HuH-7 (cell line): ENCODE measurements around the gene COPZ2.
"Not testable (repeated sequence)": the region's sequence is repeated elsewhere in the genome, so short reads cannot be mapped to it uniquely, and the experiment has no call there.

ENCODE experiments used
- DNase-seq: peaks from one replicate; pipeline ENCODE4 v3.0.0; 2011; ENCODE audit warnings: low spot score

COPZ2 gene

DNA sequence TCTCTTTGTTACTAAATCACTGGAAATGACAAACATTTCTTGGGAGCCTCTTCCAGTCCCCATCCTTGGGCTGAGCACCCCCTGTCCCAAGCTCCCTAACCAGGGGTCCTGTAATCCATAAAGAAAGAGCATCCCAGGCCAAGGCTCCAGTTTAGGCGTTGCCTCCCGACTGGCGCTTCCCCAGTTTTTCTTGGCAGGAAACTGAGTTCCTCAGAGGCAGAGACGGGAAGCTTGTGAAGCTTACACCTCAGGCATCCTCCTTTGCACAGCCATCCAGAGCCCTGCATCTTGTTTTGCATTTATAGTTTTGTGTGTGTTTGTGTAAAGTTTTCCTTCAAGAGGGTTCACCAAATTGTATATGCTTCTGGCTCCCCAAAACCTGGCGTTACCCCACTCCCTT lies 7.1 kb downstream of the COPZ2 start:
- no peak for DNase-seq

DNA sequence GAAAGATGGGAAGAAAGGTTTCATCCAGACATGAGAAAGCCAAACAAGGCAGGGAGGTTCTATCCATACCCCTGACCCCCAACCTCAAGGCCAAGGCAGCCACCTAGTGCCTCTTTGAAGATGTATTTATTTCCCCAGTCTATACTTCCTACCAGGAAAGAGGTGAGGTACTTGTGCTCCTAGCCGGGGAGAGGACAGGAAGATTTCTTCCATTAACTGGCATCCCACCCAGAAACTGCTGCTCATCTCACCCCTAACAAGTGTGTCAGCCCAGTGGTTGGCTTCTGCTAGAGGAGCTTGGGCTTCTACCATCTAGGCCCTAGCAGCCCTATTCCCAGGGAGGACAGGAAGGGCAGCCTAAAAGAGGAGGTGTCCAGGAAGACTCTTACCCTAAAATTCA lies 8.9 kb downstream of the COPZ2 start:
- DNase-seq: no peak

DNA sequence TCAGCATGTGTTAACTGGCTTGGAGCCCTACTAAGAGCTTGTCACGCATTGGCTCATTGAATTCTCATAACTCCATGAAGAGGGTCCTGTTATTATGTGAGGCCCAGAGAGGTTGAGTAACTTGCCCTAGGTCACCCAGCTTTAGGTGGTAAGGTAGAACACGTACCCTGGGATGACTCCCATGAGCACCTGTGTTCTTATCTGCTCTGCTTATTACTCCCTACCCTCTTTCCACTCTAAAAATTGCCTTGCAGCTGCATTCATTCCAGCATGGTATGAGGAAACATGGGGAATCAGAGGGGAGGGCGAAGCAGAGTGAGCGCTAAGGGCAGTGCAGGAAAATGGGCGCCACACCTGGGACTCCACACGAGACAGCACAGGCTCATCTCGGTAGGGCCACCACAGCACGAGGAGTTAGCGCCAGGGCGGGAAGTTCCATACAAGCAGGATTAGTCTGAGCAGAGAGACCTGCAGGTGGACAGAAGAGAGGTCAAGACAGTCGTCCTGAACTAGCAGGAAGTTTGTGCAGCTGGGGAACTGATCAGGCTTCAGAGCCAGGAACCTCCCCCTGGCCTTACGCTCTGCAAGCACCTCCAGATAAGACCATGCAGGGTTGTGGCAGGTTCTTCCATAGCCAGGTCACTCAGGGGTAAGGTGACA lies 10.1 kb downstream of the COPZ2 start:
- DNase-seq: no peak

DNA sequence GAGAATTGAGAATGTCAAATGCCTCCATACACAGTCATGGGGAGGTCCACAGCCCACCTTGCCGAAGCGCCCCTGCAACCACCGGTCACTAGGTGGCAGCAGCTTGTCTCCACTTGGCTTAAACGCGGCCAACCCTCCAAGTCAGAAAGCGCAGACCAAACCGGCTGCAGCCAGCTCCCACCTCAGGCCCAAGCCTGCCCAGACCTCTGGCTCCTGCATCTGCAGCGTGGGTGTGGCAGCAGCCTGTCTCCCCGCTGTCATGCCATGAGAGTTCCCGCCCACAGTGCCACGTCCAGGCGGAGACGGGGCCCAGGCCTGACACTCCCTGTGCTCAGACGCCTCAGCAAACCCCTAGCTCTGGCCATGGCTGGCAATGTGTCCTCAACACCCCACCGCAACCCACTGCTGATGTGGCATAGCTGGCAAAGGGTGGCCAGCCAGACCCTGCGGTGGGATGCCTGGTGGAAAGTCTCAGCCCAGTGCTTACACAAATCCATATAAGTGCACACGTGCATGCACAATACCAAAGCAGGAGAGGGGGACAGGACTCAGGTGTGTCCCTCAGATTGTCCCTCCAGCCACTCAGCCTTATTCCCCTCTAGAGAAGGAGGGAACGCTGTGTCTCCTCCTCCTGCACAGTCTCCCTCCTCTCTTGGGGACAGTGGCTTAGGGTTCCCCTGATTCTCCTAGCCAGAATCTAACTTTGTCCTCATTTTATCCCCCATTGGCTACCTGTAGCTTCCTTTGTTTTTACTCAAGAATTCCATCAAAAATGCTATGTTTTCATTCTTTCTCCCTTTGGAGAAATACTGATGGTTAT lies 10.9 kb downstream of the COPZ2 start:
- DNase-seq: peak; percentile 89

DNA sequence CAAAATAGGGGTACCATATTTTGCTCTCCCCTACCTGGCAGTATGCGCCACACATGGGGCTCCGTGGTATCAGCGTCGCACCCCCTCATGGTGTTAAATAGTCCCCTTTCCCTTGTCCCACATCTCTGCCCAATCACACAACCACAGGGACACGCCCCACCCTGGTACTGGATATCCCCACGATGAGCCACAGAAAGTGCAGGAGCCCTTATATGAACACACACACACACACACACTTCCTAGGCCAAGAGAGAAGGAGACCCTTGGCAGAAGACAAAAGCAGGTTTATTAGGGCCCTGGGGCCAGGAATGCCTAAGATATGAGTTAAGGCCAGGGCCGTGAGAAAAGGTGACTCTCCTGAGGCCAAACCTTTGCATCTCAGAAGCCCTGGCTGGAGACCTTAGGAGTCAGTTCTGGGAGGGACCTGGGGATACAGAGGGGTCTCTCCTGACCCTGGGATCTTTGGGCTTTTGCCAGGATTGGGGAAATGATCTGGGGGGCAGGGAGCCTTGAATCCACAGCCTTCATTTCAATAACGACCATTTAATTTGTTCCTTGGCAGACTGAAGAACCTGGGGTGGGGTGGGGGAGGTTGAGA lies 11.6 kb downstream of the COPZ2 start:
- no peak for DNase-seq

DNA sequence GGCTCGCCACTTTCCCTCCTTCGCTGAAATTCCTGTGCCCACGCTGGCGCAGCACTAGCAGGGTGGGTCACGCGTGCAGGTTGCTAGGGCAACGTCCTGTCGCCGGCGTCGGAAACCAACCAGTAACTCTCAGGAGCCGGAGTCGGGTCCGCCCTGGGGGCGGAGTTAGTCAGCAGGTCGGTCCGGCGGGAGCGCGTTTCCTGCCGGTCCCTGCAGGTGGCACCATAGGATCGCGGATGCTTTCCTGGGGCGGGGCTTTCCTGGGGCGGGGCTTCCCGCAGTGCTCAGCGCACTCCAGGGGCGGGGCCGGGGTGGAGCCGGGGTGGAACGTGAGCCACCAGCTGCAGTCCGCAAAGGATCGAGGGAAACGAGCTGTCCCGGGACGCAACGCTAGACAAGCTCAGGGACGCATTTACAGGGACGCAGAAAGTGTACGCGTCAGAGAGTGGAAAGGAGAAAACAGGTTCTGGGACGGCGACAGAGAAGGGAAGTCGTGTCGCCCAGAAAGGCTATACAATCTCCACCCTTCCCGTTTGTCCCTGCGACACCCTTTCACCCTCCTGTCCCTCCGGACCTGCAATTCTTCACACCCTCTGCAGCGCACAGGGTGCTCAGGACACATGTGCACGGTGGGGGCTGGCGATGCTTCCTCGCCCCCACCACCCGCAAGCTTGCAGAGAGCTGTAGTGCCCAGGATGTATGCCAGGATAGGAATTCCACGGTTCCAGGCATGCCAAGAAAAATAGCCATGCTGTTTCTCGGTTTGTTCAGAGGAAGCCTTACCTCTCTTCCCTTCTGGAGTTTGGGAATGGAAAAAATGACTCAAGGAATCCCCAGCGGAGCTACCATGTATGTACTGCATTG lies 12.3 kb downstream of the COPZ2 start:
- DNase-seq: peak; percentile 94

DNA sequence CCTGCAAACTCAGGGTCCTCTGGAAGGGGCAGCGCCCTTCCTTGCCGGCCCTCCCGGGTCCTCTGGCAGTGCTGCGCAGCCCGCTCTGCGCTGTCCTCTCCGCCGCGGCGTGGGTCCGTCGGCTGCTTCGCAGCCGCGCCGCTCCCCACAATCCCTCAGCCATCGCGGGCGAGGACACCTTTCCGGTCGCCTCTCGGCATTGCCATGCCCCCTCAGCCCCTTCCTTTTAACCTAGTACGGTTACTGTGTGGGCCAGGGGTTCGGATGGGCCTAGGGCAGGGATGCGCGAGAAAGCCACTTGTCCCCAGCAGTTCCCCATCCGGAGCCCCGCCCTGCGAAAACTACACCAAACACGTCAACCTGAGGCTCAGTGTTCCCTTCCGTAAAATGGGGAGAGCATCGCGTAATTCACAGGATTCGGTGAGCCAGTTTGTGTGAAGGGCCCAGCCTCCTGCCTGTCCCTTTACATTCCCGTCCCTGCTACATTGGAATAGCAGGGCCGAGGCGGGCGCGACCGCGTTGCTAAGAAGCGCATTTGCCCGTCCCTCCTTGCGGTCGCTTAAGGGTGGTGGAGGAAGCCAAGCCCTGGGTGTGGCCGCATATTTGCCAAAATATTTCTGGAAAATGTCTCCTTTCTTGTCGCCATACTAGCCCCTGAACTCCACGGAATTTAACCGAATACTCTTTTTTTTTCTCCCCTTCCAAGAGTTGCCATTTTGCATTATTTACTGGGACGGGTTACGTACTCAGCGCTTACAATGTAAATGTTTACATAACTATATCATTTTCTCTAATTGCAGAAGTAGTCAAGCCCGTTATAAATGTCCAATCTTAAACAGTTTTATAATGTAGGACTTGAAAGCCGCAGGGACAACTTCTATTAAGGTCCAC lies 13.2 kb downstream of the COPZ2 start:
- DNase-seq: no peak

DNA sequence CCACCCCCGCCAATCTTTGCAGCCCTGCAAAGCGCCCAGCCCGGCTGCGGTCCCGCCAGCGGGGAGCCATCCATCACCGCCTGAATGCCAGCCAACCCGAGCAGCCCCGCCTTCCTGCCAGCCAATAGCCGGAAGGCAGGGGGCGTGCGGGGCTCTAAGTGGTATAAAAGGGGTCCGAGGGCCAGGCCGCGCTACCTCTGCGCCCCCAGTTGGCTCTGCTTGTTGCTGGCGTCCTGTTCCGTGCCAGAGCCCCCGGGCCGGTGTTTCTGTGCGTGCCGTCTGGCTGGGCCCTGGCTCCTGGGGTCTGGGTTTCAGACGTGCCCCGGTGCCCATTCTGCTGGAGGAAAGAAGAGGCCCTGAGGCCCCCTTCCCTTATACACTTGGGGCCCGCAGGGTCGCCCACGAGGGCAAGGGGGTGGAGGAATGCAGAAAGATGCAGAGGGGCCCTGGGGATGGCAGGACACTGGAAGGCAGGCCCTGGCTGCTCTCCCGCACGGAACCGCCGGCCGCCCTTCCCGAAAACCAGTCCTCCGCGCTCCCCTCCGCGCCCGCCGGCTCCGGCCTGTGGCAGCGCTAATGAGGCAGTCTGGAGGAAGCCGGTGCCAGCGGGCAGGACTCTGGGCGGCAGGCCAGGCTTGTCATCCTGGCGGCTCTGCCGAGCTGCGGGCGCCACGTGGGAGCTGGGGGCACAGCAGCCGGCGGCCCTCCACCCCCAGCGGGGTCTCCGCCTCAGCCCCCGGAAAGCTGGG lies 14.0 kb downstream of the COPZ2 start:
- DNase-seq: peak; percentile 56

DNA sequence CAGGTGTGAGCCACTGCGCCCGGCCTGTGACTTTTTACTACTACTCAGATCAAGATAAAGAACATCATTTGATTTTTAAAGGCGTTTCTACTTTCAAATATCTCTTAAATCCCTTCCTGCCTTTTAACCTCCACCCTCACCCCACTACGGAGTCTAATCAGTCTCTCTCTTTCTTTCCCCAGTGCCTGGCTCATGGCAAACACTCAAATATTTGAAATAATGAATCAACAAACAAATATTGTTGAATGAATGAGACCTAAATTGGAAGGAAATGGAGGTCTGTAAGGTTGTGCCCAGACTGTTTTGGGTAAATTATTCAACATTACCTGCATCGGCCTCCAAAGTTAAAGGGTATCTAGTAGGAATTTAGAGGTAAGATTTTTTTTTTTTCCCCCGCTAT lies 14.7 kb downstream of the COPZ2 start:
- no peak for DNase-seq

DNA sequence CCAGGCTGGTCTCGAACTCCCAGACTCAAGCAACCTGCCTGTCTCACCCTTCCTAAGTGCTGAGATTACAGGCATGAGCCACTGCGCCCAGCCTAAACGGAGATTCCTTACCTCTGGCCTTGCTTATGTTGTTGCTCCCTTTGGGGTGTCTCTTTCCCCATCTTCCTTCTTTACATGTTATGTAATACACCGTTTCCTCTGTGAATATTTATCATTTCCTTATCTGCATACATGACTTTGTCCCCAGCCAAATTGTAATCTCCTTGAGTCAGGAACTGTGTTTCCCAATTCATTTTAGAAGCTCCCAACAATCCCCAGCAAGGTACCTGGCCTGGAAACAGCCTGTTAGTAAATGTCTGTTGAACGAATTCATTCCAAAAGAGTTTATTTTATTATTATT lies 15.7 kb downstream of the COPZ2 start:
- no peak for DNase-seq

DNA sequence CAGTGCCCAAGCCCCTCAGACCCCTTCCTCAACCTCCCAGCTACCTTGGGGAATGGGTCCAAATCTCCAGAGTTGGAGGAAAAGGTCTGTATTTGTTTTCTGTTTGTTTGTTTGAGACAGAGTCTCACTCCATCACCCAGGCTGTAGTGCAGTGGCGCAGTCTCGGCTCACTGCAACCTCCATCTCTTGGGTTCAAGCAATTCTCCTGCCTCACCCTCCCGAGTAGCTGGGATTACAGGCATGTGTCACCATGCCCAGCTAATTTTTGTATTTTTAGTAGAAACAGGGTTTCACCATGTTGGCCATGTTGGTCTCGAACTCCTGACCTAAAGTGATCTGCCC lies 19.8 kb downstream of the COPZ2 start:
- not testable (repeated sequence) for DNase-seq

DNA sequence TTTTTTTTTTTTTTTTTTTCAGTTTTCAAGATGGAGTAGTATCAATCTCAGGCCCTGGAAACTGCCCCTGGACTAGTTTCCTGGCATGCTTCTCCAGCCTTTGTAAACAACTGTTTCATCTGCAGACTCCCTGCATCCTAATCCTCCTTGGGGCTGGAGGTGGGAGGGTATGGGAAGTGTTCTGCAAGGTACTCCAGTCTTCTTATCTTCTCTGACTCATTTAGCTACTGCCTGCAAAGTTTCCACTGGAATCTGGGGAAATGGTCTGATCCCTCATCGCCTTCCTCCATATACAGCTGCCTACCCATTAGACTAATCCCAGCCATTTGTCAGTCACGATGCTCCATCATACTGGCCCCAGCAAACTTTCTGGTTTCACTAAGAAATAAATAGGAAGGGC lies 21.5 kb downstream of the COPZ2 start:
- no peak for DNase-seq

DNA sequence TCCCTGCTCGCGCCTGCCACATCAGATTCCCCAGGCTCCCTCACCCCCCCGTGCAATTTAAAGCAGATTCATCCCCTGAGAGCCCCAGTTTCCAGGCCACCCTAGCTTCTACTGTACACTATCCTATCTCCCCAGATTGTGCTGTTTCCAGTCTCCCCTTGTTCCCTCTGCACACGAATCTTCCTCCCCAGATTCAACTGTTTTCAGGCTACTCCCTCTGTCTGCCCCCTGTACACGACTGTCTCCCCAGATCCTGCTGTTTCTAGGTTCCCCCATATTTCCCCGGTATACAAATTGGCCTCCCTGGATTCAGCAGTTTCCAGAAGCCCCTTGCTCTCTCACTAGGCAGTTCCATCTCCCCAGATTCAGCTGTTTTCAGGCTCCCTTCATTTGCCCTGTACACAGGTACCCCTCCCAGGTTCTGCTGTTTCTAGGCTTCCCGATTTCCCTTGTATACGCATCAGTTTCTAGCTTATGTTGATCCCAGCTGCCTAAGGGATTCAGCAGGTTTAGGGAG lies 22.9 kb downstream of the COPZ2 start:
- no peak for DNase-seq

DNA sequence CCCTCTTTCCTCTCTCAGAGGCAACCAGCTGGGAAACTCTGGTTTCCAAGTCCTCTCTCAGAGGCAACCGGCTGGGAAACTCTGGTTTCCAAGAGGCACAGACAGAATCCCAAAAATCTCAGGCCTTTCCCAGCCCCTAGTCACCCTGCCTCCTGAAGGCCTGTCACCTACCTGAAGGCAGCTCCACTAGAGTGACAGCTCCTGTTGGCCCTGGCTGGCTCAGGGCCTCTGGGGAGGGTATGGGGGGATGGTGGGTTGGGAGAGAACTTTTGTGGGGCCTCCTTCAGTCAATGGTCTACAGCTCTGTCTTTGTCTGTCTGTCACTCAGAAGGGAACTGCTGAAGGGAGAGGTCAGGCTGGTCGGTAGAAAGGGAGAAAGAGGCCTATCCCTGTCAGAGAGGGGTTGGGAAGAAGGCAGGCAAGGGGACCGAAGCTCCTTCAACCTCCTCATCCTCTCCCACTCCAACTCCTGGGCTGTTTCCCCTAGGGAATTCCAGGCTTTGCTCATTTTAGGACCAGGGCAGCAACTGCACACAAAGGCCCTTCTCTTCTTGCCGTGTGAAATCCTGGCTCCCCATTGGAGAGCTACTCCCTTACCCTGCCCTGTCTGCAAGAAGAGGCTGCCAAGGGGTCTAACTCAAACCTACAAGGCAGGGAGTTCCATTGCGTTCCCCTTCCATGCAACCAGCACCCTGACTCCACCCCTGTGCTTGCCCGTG lies 23.6 kb downstream of the COPZ2 start:
- DNase-seq: no peak

DNA sequence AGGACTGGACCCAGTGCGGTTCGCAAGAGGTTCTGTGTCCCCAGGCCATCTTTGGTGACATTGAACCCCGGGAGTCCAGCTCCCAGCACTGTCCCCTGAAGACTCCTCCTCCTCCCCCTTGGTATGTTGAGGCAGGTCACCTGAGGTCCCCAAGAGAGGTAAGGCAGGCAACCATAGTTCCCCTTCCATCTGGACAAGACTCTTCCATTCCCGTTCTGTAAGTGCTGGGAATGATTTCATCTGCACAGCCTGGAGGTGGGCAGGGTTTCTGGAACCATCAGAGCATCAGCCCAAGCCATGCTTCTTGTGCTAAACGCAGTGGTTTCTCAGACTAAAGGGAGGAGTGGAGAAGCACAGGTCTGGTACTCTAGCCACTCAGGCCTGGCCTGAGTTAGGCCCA lies 24.9 kb downstream of the COPZ2 start:
- DNase-seq: no peak

DNA sequence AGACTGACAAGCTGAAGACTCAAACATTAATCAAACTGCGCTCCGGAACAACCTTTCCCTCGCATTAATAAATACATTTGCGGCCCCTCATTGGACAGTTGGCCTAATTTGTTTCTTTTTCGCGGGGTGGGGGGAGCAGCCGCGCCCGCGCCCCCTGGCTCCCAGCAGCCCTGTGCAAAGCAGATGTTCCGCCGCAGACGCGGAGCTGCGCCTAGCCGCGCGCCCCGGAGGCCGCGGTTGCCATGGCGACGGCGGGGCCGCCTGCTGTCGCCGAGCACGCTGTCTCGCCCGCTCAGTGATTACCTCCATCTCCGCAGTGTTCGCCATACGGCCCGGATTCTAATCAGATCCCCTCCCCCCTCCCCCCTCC lies 25.5 kb downstream of the COPZ2 start:
- peak; percentile 66 for DNase-seq

DNA sequence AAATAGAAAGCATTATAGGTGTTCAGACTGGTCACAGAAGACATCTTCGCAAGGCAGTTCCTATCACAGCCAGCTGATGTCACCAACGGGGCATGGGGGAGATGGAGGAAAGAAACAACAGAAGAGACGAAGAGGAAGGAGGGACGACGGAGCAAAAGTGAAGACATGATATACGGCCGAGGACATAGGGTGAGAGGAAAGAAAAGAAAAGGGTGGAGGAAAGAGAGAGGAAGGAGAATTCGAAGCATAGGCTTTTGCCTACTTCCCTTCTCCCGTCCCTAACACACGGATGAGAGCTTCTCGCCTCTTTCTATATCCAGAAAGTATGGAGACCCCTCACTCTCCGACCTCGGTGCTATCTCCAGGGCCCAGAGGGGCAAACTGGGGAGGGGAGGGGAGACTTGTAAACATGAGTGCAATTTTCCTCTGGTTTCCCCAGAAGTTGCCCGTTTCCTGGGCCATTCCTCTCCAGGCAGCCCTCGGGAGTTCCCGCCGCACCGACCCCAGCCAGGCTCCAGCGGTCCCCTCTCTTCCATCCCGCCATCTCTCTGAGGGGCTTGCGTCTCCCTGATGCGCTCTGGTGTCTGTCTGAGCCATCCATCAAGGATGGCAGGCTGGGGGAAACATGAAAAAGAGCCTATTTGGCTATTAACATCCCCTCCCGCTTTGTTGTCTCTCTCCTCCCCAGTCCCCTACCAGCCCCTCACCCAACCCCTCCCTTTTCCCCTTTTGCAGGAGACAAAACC lies 26.0 kb downstream of the COPZ2 start:
- peak; percentile 92 for DNase-seq

DNA sequence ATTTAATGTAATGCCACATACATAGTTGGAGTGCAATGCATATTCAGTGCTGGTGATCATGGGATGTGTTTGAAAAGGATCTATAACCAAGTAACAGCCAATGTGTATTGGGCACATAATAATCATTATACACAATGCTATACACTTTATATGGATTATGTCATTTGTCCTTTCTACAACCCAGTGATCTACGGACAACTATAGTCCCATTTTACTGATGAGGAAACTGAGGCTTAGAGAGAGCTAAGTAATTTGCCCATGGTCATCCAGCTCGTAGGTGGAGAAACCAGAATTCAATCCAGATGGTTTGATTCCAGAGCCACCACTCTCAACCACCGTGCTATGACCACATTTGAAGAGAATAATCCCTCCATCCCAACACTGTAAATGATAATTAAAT lies 27.4 kb downstream of the COPZ2 start:
- no peak for DNase-seq
